BJ (cell line): ENCODE measurements around the gene TSPAN5. TPM values are rescaled to one million over a fixed set of nuclear protein-coding genes. Genes with fewer than 3 reads are reported as not detected.

Experiments
- CTCF ChIA-PET: fragments of 350-600 bp; formaldehyde crosslinking; extraction: SDS; loops from one replicate; lab custom pipeline; 2021; ENCODE audit warnings: antibody characterized with exemption, inconsistent platforms; lab: Yijun Ruan, JAX
- POLR2A ChIA-PET: fragments of 300-600 bp; sonication (Branson Sonifier 250); formaldehyde crosslinking; extraction: SDS; loops from one replicate; lab custom pipeline; 2021; ENCODE audit warnings: antibody characterized with exemption; lab: Charles Lee
- DNase-seq: peaks from one replicate; pipeline ENCODE4 v3.0.0-alpha.2; 2011; ENCODE audit warnings: low read depth
- H3K27me3 ChIP-seq: 2 replicates; pipeline ENCODE4 v1.6.0; 2011; ENCODE audit warnings: low read length; ENCODE audit not compliant: control insufficient read depth, insufficient read depth
- H3K36me3 ChIP-seq: 2 replicates; pipeline ENCODE4 v1.5.1; 2011; ENCODE audit warnings: low read length; ENCODE audit not compliant: control insufficient read depth, insufficient read depth
- H3K4me3 ChIP-seq: 2 replicates; pipeline ENCODE4 v1.5.1; 2011; ENCODE audit warnings: low read depth, mild to moderate bottlenecking, control low read depth, low read length
- polyA plus RNA-seq: library from polyadenylated mRNA; depleted of rRNA; stranded (reverse); fragments of >200 nt; gene quantifications from 2 replicates; pipeline ENCODE4 v1.2.3, GENCODE V29; 2011
- TF ChIP-seq, protein P1 (sequence below): IDR thresholded peaks from 2 replicates; pipeline ENCODE4 v1.5.1; 2011; ENCODE audit warnings: low read depth, mild to moderate bottlenecking, control low read depth, inconsistent platforms, low read length, moderate library complexity; ENCODE audit not compliant: insufficient read depth

TSPAN5 gene
- polyA plus RNA-seq, 1 experiment: 74.5 TPM

GRCh38 chr4:98434816-98435215 lies 223.6 kb downstream of the TSPAN5 start:
- no peaks in the 10 kb centered on the region; the same call in none of the 2 replicates for H3K36me3 ChIP-seq
- TF ChIP-seq, protein P1, sequence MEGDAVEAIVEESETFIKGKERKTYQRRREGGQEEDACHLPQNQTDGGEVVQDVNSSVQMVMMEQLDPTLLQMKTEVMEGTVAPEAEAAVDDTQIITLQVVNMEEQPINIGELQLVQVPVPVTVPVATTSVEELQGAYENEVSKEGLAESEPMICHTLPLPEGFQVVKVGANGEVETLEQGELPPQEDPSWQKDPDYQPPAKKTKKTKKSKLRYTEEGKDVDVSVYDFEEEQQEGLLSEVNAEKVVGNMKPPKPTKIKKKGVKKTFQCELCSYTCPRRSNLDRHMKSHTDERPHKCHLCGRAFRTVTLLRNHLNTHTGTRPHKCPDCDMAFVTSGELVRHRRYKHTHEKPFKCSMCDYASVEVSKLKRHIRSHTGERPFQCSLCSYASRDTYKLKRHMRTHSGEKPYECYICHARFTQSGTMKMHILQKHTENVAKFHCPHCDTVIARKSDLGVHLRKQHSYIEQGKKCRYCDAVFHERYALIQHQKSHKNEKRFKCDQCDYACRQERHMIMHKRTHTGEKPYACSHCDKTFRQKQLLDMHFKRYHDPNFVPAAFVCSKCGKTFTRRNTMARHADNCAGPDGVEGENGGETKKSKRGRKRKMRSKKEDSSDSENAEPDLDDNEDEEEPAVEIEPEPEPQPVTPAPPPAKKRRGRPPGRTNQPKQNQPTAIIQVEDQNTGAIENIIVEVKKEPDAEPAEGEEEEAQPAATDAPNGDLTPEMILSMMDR: no peak
- no peak overlapping the region for H3K4me3 ChIP-seq
- POLR2A ChIA-PET: no interaction called here
- CTCF ChIA-PET: interaction anchor here (1.1 to 1.5 kb wide), 2 partner anchors 9 to 491 kb away, joined by 3 read pairs; no protein-coding TSS in a partner anchor
- no peak for DNase-seq
- H3K27me3 ChIP-seq: no peaks in the 10 kb centered on the region

- POLR2A ChIA-PET: interaction anchor here (0.6 kb wide), 1 partner anchor 47 kb away, joined by 4 read pairs; no protein-coding TSS in a partner anchor
- CTCF ChIA-PET: interaction anchor here (1.5 kb wide), 1 partner anchor 10 kb away, joined by 3 read pairs; no protein-coding TSS in a partner anchor
- no peak overlapping the region for H3K4me3 ChIP-seq
- DNase-seq: no peak
- TF ChIP-seq, protein P1: no peak
- no peaks in the 10 kb centered on the region for H3K27me3 ChIP-seq
- no peaks in the 10 kb centered on the region; the same call in none of the 2 replicates for H3K36me3 ChIP-seq
These were observed 224.7 kb downstream of the TSPAN5 start for GRCh38 chr4:98433691-98434090.

- CTCF ChIA-PET: no interaction called here
These were observed 227.6 kb downstream of the TSPAN5 start for GRCh38 chr4:98430708-98431403.

DNA sequence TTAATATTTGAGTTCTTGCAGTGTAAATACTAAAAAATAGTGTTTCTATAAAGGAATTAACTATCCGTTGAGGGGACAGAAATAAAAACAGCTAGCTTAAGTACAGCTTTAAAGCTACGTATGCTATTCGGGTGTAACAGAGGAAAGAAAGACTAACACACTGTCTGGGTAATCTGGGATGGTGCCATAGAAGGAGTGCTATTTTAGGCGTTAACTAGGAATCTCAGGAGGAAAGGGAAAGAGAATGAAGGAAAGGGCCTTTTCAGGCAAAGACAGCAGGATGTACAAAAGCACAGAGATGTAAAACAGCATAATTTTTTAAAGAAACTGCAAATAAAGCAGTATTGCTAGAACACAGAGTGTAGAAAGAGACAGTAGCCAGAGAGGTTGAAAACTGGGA lies 235.4 kb downstream of the TSPAN5 start:
- TF ChIP-seq, protein P1: no peak
- POLR2A ChIA-PET: no interaction called here
- Histone ChIP-seq H3K4me3 (no peak overlapping the region), H3K36me3 (peaks cover 2% of the 10 kb centered on the region; the same call in 1 of the 2 replicates), H3K27me3 (no peaks in the 10 kb centered on the region)
- CTCF ChIA-PET: no interaction called here
- no peak for DNase-seq

More at GRCh38 chr4:98430708-98431403, 227.6 kb downstream of the TSPAN5 start:
- TF ChIP-seq, protein P1: no peak
- Histone ChIP-seq H3K27me3 (no peaks in the 10 kb centered on the region), H3K4me3 (no peak overlapping the region), H3K36me3 (no peaks in the 10 kb centered on the region; the same call in 1 of the 2 replicates)
- peak; percentile 57 for DNase-seq
- POLR2A ChIA-PET: interaction anchor here (0.6 kb wide), 1 partner anchor 362 kb away, joined by 6 read pairs; no protein-coding TSS in a partner anchor

DNA sequence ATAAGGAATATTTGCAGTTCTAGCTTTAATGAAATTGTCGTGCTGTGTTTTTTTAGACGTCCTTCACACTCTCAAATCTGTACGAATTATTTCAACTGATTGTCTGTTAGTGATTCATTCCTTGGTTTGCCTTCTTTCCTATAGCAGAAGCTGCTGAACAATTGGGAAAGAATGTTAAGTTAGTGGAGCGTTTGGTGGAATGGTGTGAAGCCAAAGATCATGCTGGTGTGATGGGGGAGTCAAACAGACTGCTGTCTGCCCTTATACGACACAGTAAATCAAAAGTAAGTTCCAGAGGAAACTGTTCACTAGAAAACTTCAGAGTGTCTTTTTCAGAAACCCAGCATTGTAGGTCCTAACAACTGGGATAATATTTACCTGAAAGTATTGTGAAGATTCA lies 237.3 kb downstream of the TSPAN5 start:
- CTCF ChIA-PET: interaction anchor here (0.6 kb wide), 1 partner anchor 46 kb away, joined by 3 read pairs; no protein-coding TSS in a partner anchor
- POLR2A ChIA-PET: interaction anchor here (0.6 kb wide), 1 partner anchor 59 kb away, joined by 3 read pairs; no protein-coding TSS in a partner anchor
- TF ChIP-seq, protein P1: no peak
- DNase-seq: peak; percentile 15
- no peaks in the 10 kb centered on the region for H3K27me3 ChIP-seq
- peaks cover 2% of the 10 kb centered on the region; the same call in 1 of the 2 replicates for H3K36me3 ChIP-seq
- no peak overlapping the region for H3K4me3 ChIP-seq
